ENCODE measurements around the gene HTT.

Gene HTT

GRCh38 chr4:3234171-3235029, 159.9 kb downstream of the HTT start:
- DNase-seq (ENCODE audit: low read depth), result no peak

GRCh38 chr4:3235030-3235345, 160.5 kb downstream of the HTT start:
- no peak for DNase-seq (ENCODE audit: low read depth)

DNA sequence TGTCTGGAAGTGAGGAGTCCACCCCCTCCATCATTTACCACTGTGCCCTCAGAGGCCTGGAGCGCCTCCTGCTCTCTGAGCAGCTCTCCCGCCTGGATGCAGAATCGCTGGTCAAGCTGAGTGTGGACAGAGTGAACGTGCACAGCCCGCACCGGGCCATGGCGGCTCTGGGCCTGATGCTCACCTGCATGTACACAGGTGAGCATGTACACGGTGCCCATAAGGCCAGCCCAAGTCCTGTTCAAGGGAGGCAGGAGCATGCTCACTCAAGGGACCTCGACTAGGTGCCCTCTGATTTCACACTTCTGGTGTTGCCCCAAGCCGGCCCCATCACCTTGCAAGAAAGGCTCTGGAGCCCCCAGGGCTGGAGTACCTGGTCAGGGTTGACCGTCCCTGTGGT, 161.1 kb downstream of the HTT start:
- DNase-seq (ENCODE audit: low read depth), result no peak

DNA sequence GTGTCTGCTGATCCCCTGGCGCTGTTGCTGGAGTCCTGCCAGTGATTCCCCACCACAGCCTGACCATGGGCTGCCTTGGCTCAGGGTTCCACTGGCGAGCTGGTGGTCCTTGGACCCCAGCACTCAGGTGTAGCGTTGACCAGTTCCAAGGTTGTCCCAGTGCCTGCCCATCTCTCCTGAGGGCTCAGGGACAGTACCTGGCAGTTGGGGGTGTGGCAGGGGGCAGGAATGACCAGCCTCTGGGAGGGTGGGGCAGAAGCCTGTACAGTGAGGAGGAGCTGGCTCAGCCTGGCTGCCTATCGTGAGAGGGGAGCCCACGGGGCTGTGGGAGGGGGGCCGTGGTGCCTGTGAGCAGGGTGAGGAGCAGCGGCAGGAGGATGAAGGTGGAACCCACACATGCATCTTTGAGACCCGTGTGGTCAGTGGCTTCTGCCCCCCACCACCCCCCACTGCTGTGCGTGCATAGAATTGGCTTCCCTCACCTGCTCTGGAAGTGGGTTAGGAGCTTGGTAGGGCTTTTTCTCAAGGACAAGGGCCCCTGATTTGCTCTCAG, 161.9 kb downstream of the HTT start:
- no peak for DNase-seq (ENCODE audit: low read depth)

DNA sequence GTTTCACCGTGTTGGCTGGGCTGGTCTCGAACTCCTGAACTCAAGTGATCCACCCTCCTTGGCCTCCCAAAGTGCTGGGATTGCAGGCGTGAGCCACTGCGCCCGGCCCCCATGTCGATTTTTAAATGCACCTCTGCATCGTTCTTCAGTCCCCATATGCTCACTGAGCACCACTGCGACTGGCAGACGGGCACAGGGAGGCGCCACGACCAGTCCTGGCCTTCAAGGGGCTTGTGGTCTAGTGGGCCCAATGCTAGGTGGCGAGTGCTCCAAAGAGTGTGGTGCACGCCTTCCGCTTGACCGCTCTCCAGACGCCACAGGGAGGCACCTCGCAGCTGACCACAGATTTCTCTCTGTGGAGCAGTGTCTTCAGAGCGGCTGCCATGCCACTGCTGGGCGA, 162.8 kb downstream of the HTT start:
- no peak for DNase-seq (ENCODE audit: low read depth)

DNA sequence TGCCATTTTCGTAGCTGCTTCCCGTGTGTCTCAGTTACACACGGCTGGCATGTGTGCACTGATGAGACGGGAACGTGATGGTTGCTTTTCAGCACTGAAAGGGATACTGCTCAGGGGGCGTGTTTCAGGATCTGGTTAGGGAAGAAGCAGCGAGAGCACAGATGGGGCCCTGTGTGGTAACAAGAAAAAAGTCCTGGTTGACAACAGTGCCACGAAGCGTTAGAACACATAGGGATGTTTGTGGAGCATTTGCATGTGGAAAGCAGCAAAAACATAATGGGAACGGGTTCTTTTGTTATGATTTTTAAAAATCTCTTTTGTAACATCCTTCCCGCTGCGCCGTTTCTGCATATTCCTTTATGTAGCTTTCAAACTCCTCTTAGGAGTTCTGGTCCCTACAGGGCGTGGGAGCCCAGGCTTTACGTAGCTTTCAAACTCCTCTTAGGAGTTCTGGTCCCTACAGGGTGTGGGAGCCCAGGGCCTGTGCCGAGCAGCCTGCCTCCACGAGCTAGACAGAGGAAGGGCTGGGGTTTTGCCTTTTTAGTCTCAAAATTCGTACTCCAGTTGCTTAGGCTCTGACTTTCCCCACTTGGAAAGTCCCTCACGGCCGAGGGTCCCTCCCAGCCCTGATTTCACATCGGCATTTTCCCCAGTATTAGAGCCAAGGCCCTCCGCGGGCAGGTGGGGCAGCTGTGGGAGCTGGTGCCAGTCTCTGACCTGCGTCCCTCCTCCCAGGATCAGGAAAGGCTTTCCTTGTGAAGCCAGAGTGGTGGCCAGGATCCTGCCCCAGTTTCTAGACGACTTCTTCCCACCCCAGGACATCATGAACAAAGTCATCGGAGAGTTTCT, 163.5 kb downstream of the HTT start:
- DNase-seq (ENCODE audit: low read depth), result no peak

DNA sequence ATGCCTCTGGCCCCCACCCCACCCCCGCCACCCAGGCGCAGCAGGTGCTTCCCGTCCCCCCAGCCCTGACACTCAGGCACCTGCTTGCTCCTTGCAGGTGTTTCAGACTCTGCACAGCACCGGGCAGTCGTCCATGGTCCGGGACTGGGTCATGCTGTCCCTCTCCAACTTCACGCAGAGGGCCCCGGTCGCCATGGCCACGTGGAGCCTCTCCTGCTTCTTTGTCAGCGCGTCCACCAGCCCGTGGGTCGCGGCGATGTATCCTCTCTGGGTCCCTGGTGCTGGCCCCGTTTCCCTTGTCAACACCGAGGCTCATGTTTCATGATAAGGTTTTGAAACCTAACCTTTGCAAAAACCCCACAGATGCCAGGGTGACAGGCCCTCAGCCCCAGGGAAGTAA, 164.2 kb downstream of the HTT start:
- DNase-seq (ENCODE audit: low read depth), result no peak

- DNase-seq (ENCODE audit: low read depth), result no peak
Observed at GRCh38 chr4:3239303-3239702, 164.8 kb downstream of the HTT start.

DNA sequence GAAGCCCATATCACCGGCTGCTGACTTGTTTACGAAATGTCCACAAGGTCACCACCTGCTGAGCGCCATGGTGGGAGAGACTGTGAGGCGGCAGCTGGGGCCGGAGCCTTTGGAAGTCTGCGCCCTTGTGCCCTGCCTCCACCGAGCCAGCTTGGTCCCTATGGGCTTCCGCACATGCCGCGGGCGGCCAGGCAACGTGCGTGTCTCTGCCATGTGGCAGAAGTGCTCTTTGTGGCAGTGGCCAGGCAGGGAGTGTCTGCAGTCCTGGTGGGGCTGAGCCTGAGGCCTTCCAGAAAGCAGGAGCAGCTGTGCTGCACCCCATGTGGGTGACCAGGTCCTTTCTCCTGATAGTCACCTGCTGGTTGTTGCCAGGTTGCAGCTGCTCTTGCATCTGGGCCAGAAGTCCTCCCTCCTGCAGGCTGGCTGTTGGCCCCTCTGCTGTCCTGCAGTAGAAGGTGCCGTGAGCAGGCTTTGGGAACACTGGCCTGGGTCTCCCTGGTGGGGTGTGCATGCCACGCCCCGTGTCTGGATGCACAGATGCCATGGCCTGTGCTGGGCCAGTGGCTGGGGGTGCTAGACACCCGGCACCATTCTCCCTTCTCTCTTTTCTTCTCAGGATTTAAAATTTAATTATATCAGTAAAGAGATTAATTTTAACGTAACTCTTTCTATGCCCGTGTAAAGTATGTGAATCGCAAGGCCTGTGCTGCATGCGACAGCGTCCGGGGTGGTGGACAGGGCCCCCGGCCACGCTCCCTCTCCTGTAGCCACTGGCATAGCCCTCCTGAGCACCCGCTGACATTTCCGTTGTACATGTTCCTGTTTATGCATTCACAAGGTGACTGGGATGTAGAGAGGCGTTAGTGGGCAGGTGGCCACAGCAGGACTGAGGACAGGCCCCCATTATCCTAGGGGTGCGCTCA, 165.8 kb downstream of the HTT start:
- DNase-seq (ENCODE audit: low read depth), result no peak

- DNase-seq (ENCODE audit: low read depth), result no peak
Observed at GRCh38 chr4:3240936-3241522, 166.5 kb downstream of the HTT start.

DNA sequence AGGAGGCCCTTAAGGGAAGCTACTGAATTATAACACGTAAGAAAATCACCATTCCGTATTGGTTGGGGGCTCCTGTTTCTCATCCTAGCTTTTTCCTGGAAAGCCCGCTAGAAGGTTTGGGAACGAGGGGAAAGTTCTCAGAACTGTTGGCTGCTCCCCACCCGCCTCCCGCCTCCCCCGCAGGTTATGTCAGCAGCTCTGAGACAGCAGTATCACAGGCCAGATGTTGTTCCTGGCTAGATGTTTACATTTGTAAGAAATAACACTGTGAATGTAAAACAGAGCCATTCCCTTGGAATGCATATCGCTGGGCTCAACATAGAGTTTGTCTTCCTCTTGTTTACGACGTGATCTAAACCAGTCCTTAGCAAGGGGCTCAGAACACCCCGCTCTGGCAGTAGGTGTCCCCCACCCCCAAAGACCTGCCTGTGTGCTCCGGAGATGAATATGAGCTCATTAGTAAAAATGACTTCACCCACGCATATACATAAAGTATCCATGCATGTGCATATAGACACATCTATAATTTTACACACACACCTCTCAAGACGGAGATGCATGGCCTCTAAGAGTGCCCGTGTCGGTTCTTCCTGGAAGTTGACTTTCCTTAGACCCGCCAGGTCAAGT, 167.5 kb downstream of the HTT start:
- no peak for DNase-seq (ENCODE audit: low read depth)

DNA sequence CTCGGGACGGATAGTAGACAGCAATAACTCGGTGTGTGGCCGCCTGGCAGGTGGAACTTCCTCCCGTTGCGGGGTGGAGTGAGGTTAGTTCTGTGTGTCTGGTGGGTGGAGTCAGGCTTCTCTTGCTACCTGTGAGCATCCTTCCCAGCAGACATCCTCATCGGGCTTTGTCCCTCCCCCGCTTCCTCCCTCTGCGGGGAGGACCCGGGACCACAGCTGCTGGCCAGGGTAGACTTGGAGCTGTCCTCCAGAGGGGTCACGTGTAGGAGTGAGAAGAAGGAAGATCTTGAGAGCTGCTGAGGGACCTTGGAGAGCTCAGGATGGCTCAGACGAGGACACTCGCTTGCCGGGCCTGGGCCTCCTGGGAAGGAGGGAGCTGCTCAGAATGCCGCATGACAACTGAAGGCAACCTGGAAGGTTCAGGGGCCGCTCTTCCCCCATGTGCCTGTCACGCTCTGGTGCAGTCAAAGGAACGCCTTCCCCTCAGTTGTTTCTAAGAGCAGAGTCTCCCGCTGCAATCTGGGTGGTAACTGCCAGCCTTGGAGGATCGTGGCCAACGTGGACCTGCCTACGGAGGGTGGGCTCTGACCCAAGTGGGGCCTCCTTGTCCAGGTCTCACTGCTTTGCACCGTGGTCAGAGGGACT, 168.8 kb downstream of the HTT start:
- no peak for DNase-seq (ENCODE audit: low read depth)

GRCh38 chr4:3244002-3244401, 169.5 kb downstream of the HTT start:
- DNase-seq (ENCODE audit: low read depth), result no peak

- no peak for DNase-seq (ENCODE audit: low read depth)
Observed at GRCh38 chr4:3244747-3245146, 170.3 kb downstream of the HTT start.

- no peak for DNase-seq (ENCODE audit: low read depth)
Observed at GRCh38 chr4:3245676-3246075, 171.2 kb downstream of the HTT start.

DNA sequence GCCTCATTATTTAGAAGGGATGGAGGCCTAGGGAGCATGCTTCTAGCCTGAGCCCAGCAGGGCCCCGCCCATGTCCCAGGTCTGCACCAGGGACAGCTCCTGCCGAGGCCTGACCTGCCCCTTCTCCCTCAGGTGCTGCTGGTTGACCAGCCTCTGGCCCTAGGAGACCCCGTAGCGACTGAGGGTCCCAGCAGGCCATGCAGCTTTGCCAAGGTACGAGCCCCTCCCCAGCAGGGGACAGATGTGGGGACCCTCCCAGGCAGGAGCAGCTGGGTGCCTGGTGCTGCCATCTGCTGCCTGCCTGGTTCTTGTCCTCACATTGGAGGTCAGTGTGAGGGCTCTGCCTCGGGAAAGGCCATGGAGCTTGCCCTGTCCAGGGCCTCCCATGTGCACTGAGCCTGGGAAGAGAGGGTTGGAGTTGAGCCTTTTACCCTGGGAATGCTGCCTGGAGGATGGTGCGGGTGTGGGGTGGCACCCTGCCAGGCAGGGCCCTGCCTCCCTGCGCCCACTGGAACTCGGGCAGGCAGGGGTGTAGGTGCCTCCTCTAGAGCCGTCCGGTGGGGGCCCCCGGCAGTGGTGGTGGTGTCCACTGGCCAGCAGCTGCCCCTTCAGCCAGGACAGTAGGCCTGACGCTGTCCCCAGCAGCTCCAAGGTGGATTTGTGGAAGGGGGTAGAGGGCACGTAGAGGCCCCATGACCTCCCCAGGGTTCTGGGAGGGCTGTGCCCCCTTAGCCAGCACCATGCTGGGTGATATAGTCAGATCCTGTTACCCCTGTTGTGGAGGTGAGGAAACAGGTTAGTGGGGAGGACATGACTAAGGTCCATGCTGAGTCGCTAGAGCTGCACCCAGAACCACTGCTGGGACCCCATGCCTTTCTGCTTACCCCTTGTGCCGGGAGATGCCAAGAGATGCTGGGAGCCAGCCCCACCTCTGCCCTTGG, 172.2 kb downstream of the HTT start:
- no peak for DNase-seq (ENCODE audit: low read depth)

- DNase-seq (ENCODE audit: low read depth), result no peak
Observed at GRCh38 chr4:3247399-3248177, 173.1 kb downstream of the HTT start.

DNA sequence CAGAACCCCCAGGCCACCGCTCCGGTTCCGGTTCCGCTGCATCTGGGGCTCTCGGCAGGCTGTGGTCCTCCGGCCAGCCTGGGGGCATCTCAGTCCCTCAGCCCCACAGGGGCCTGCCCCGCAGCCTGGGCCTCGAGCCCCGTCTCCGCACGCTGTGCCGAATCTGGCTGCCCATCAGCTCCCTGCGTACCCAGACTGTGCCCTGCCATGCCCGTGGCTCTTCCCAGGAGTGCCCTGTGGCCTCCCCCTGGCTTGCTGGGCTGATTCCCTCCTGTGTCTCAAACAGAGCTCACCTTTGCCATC, 173.6 kb downstream of the HTT start:
- no peak for DNase-seq (ENCODE audit: low read depth)
